HG02678 (cell line): ENCODE measurements around the gene SLC23A2.
"Not testable (repeated sequence)": the region's sequence is repeated elsewhere in the genome, so short reads cannot be mapped to it uniquely, and the experiment has no call there.

Source experiments
- ATAC-seq: cut with Tn5 transposase; IDR thresholded peaks from one replicate; pipeline ENCODE4 v1.9.1; 2021; ENCODE audit warnings: mild to moderate bottlenecking, moderate library complexity; ENCODE audit not compliant: unreplicated experiment

SLC23A2 gene

DNA sequence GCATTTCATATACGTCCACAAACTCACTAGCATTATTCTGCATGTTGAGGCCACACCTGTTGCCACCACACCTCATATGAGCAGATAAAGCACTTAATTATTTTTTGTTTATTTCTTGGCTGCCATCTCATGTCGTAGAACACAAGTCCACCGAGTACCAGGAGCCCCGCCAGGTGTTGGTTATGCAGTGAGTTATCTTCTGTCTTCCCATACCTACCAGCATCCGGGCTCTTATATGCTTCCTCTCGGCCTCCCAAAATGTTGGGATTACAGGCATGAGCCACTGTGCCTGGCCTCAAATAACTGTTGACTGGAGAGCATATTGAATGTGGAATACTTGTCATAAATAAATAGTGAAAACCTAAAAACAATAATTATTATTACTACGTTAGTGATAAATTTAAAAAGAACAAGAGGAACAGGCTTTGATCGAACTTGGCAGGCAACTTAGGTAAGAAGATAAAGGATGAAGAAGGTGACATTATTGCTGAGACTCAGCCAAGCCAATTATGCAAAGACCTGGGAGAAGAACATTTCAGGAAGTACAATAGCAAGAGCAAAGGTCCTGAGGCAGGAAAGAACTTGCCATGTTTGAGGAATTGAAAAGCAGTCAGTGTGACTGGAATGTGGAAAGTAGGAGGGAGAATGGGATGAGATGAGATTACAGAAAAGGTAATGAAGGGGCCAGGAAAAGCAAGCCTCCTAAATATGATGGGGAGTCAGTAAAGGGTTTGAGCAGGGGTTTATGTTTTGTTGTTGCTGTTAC, 12.6 kb upstream of the SLC23A2 start:
- no peak for ATAC-seq

DNA sequence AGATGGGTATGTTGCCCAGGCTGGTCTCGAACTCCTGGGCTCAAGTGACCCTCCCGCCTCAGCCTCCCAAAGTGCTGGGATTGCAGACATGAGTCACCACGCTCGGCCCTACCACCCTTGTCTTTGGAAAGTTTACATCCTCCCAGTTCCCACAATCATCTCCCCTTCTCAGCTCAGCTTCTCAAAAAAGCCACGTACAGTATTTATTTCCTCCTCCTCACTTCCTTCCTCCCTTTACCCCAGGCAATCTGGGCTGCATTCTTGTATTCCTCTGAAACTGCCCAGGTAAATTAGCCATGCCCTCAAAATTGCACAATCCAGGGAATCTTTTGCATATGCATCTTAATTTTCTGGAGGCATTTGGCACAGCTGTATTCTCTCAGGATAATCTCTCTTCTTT, 7.4 kb upstream of the SLC23A2 start:
- no peak for ATAC-seq

DNA sequence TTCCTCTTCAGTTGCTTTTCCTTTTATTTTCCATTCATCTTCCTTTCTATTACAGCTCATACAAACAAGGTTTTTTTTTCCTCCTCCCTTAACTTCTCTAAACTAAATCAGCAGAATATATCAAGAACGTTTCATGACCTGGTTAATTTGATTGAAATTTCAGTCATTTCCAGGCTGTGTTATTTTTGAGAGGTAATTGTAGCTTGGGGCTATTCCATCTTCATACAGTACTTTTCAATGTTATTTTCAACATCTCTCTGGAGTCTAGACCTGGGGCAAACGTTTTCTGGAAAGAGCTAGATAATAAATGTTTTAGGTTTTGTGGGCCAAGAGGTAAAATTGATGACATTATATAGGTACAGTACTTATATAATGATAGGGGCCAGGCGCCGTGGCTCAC, 4.0 kb upstream of the SLC23A2 start:
- ATAC-seq: no peak

DNA sequence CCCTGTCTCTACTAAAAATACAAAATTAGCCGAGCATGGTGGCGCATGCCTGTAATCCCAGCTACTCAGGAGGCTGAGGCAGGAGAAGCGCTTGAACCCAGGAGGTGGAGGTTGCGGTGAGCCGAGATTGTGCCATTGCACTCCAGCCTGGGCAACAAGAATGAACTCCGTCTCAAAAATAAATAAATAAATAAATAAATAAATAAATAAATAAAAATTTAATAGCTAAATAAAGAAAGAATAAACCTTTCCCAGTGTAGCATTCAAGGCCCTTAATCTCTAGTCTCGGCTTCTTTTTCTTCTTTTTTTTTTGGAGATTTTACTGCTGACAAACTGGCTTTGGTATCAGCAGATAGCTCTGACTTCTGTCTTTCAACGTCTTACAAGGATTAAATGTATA, 3.5 kb upstream of the SLC23A2 start:
- not testable (repeated sequence) for ATAC-seq

DNA sequence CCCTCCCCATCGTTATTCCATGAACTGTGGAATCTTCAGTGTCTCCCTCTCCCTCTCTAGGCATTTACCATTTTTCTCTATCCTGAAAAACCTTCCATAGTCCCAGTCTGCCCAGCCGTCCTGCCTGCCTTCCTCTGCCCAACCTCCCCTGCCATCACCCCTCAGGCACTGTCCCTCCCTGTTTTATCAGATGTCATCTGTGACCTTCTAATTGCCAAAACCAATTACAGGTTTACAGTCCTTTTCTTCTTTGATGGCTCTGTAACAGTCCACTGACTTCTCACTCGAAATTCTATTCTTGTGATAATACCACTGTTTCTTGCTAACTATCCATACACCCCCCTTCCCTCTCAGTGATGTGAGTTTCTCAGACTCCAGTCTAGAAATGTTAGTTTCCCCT, 2.3 kb upstream of the SLC23A2 start:
- no peak for ATAC-seq

DNA sequence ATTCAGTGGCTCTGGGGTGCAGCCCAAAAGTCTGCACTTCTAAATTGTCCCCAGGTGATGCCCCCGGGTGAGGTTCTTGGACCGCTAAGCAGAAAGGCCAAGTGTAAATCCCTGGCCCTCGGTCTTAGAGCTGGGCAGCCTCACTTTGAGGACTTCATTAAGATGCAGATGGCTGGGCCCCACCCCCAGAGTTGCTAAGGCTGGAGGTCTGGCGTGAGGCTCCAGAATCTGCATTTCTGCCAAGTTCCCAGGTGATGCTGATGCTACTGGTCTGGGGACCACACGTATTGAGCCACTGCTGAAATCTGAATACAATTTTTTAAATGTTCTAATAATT, 735 bp upstream of the SLC23A2 start:
- no peak for ATAC-seq

DNA sequence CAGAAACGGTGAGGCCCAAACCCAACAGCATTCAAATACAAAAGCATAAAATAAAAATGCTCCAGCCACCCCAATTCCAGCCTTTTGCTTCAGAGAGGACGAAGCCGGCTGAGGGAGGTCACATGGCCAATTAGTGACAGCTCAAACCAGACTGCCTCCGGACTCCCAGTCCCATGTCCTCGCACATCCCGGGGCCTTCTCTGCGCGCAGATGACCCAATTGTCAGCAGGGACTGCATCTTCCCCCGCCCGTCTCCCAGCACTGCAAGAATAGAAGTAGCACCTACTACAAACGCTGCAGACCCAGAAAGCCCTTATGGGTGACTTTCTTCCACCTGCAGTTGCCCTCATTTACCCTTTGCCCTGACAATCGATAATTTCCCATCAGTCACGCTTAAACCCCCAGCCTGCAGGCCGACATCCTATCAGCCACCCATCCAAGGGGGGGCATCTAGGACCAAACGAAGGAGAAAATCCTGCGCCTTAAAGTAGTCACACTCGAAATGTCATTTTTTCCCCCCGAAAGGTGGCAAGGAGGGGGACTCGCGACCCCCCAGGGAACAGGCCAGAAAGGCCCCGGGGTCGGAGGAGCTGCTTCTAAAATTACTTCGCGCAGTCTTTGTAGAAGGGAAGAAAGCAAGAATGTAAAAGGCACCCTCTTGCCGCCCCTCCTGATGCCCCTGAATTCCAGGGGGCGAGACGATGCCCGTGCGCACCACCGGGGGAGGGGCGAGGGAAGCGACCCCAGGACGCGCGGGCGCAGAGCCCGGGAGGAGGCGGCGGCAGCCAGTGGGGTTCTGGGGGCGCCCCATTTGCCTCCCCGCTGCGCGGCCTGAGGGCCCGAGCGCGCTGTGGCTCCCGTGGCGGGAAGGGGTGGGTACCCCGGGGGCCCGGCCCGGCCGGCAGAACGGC, 792 bp downstream of the SLC23A2 start:
- ATAC-seq: peak; percentile 30

DNA sequence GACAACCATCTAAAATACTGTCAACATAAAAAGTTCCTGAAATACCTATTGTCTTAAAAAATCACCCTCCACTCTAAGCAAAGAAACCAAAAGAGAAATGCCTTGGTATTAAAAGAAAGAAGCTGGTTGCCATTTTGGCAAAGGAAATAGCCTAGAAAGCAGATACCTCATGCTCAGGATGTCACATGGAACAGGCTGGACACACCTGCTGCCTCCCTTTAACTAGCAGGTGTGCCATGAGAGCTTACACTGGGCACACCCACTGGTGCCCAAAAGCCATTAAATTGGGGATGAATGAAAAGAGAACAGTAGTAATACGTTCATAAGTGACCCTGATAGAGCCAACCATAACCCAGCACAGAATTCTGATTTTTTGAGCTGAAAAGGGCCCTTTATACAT, 1.5 kb downstream of the SLC23A2 start:
- ATAC-seq: no peak

DNA sequence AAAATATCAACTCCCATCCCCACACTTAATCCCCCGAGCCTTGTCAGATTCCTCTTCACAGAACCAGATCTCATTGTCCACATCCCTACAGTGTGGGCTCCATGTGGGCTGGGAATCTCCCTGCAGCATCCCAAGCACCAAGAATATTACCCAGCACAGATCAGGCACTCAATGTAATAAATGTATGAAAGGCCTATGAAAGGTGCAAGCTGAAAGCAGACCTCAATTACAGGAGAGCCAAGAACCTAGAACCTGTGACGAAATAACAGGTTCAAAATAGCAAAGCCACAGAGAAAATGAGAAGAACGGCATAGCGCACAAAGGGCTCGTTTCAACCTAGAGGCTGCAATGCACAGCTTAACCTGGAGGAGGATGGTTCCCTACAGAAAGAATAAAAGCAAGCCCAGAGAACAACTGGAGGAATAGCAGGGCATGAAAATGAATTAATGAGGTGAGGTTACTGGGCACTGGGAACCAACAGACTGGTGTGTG, 3.1 kb downstream of the SLC23A2 start:
- no peak for ATAC-seq

DNA sequence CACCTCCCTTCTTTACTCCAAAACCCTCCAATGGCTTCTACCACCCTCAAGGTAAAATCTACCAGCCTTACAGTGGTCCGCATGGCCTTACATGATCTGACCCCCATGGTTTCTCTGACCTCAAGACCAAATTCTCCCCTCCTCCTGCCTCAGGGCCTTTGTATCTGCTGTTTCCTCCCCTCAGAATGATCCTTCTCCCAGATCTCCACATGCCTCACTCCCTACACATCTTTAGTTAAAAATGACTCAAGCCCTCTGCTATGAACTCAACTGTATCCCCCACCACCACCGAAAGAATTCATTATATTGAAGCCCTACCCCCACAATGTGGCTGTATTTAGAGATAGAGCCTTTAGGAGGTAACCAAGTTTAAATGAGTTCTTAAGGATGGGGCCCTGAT, 4.1 kb downstream of the SLC23A2 start:
- ATAC-seq: no peak

DNA sequence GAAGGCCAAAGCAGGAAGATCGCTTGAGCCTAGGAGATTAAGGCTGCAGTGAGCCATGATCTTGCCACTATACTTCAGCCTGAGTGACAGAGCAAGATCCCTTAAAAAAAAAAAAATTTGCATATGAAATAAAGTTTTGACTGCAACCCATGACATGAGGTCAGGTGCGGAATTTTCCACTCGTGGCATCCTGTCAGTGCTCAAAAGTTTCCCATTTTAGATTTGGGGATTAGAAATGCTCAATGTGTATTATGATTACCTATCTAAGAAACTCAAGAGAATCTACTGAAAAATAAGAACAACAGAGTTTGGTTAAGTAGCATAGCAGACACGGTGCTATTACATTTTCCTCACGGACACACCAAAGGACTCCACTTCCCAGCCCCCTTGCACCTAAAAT, 11.7 kb downstream of the SLC23A2 start:
- peak; percentile 70 for ATAC-seq

DNA sequence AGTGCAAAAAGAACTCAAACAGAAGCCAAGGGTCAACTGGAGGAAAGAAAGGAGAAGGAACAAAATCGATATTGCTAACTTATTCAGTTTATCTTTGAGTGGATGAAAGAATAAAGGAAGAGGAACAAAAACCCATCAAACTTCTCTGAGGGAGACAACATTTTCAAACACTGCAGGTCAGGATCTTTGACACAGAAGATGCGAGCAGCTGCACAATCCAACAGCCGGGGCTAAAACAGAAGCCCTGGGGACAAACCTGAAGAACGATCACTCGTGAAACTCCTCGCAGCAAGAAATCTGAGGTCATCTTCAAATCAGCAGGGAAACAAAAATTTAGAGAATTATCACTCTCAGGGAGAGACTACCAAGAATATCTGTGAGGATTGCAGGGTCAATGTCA, 14.2 kb downstream of the SLC23A2 start:
- ATAC-seq: no peak

DNA sequence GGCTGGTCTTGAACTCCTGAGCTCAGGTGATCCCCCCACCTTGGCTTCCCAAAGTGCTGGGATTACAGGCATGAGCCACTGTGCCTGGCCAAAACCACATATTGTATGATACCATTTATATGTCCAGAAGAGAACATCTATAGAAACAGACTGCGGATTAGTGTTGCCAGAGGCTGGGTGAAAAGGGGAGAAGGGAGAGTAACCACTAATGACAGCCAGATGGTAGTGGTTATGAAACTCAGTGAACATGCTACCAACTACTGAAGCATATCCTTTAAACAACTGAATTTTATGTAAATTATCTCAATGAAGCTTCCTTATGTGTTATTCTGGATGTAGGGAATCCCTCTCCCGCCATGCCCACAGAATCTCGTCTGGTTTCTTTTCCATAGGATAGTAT, 15.7 kb downstream of the SLC23A2 start:
- no peak for ATAC-seq

DNA sequence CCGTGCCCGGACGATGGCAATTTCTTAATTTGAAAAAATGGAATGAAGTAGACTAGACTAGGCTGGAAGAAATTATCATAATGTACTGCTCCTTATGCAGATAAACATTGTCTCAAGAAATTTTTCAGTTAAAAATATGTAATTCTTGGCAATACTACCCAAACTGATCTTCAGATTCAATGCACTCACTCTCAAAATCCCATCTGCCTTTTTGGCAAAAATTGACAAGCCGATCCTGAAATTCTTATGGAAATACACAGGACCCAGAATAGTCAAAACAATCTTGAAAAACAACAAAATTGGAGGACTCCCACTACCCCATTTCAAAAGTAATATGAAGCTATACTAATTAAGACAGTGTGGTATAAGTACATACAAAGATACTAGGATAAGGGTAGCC, 19.0 kb downstream of the SLC23A2 start:
- ATAC-seq: no peak

DNA sequence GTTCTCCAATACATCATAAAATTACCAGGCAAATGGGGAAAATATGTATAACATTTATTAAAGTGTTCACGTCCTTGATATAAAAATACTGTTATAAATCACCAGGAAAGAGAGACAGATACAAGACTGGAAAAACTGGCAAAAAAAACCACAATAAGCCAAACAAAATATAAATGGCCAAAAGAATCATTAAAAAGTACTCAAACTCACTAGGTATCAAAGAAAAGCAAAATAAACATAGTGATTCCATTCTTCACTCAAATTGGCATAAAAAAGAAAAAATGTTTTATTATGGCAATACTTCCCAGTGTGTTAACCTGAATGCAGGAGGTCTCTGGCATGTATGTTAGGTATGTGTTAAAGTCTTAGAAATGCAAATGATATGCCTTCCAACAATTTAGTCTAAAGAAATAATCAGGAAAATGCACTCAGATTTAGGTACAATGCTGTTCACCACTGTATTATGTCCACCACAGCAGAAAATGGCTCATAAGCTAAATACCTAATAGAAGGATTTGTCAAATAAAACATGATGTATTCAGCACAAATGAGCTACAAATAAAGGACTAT, 21.4 kb downstream of the SLC23A2 start:
- ATAC-seq: no peak

DNA sequence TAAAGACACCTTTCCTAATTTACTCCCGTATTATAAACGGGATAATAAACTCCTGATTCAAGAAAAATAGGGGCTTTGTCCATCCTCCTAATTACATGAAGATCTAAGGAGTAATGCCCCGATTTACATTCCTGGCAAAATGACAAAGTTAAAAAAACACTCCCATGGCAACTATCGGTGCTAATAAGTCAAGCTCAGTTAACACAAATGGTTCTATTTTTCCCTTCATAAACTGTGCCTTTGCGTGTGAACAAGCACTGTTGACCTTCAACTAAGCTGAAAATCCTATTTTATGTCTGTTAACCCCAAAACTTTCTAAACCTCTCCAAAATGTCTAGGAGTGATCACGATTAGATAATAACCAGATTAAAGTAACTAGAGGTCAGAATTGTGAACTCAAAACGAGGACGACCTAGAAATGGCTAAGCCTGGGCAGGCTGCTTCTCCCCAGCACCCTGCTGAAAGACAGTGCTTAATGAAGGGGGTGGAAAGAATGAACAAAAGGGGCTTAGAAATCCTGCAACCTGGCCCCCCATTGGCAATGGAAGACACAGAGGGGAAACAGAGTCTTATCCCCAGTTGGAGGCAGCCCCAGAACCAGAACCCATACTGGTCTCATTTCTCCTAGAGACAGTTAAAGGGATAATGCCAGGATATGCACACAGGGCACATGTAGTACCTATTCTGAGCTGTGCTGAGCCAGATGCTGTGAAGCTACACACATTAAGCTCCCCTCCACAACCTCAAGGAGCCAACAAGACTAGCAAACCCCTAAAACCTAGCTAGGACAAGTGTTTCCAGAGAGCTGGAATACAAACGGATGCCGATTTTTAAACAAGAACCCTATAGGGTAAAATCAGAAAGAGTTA, 23.0 kb downstream of the SLC23A2 start:
- ATAC-seq: no peak

DNA sequence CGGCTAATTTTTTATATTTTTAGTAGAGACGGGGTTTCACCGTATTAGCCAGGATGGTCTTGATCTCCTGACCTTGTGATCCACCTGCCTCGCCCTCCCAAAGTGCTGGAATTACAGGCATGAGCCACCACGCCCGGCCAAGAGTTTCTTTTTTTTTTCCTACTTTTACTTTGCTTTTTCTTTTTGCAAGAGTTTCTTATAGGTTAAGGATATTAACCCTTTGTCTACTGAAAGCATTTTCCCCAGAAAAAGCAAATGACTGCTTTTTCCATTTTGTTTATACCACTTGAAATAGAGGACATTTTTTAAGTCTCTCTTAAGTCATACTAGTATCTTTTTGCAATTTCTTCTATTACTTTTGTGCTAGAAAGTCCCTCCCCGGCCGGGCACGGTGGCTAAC, 25.3 kb downstream of the SLC23A2 start:
- ATAC-seq: not testable (repeated sequence)

DNA sequence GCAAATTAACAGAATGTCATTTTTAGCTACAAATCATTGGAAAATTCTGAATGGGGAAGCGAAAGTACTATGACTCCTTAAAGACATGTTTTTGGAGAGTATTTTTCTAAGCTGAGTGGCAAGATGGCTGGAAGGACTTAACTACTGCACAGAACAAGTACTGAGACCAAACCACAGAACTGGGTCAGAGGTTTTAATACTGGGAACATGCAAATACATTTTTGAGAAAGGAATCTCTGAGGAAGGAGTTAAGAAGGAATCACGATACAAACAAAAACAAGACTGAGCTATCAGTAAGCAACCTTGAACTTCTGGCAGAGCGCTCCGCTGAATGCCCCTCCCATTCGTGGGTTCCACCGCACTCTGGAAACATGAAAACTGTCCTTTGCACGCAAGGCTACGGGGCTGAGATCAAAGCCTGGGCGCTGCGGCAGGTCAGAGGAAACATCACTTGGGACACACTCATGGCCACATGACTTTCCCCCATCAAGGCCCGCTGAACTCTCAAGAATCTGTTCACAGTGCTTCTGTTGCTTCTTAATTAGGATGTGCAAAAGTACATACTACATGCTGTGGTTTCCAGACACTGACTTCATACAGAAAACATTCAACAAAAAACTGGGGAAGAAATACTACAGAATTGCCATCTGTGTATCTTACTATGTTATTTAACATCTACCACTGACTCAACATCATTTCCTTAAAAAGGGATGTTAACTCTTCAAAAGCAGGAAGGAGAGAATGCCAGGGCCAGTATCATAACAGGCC, 27.8 kb downstream of the SLC23A2 start:
- peak; percentile 94 for ATAC-seq

DNA sequence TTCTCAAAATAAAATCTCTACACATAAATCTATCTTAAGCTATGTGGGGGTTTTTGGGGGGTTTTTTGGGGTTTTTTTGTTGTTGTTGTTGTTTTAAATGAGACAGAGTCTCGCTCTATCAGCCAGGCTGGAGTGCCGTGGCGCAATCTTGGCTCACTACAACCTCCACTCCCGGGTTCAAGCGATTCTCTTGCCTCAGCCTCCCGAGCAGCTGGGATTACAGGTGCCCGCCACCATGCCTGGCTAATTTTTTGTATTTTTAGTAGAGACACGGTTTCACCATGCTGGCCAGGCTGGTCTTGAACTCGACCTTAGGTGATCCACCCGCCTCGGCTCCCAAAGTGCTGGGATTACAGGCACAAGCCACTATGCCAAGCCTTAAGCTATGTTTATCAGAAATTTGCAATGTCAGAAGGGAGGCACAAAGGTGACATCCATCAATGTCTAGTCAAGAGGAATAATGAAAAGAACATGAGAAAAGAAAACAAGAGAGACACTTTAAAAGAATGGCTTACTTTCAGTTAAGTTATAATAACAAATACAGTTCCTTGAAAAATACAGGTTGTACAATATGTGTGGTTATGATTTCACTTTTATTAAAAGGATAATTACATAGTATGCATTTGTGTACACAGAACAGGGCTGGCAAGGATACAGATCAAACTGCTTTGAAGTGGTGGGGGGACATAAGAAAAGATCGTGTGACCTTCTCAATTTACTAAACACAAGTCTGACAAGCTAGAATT, 28.6 kb downstream of the SLC23A2 start:
- no peak for ATAC-seq
